HEK293 (cell line): Measurements from ENCODE around the gene FRMD4A.

Experiments used
- BCL11A ChIP-seq: fragments of 450-650 bp; formaldehyde crosslinking; IDR thresholded peaks from 2 replicates; pipeline ENCODE4 v1.5.1; 2016; ENCODE audit warnings: low read depth, missing biosample characterization, missing genetic modification characterization
- TCF7L2 ChIP-seq: IDR thresholded peaks from 2 replicates; pipeline ENCODE4 v1.6.1; 2011; ENCODE audit warnings: low read depth, mild to moderate bottlenecking, inconsistent platforms, low read length, moderate library complexity, borderline replicate concordance
- YY1 ChIP-seq: fragments of 450-650 bp; formaldehyde crosslinking; IDR thresholded peaks from 2 replicates; pipeline ENCODE4 v1.5.1; 2018; ENCODE audit warnings: missing biosample characterization, missing genetic modification characterization
- ZBTB21 ChIP-seq: fragments of 450-650 bp; formaldehyde crosslinking; IDR thresholded peaks from 2 replicates; pipeline ENCODE4 v1.5.1; 2017; ENCODE audit warnings: missing biosample characterization, missing genetic modification characterization
- ZFP3 ChIP-seq: fragments of 450-650 bp; formaldehyde crosslinking; IDR thresholded peaks from 2 replicates; pipeline ENCODE4 v1.5.1; 2016; ENCODE audit warnings: low read depth, missing biosample characterization, missing genetic modification characterization
- ZNF350 ChIP-seq: fragments of 450-650 bp; formaldehyde crosslinking; IDR thresholded peaks from 2 replicates; pipeline ENCODE4 v1.5.0; 2017; ENCODE audit warnings: missing biosample characterization, mild to moderate bottlenecking, missing genetic modification characterization
- ZNF37A ChIP-seq: fragments of 450-650 bp; IDR thresholded peaks from 2 replicates; pipeline ENCODE4 v1.5.1; 2018; ENCODE audit warnings: missing biosample characterization, missing genetic modification characterization
- ZNF549 ChIP-seq: fragments of 450-650 bp; IDR thresholded peaks from 2 replicates; pipeline ENCODE4 v1.5.1; 2018; ENCODE audit warnings: missing biosample characterization, missing genetic modification characterization, mild to moderate bottlenecking, inconsistent platforms, moderate library complexity
- ZNF624 ChIP-seq: fragments of 450-650 bp; formaldehyde crosslinking; IDR thresholded peaks from 2 replicates; pipeline ENCODE4 v1.5.1; 2017; ENCODE audit warnings: missing biosample characterization, missing genetic modification characterization
- ZNF660 ChIP-seq: fragments of 450-650 bp; IDR thresholded peaks from 2 replicates; pipeline ENCODE4 v1.5.1; 2018; ENCODE audit warnings: missing biosample characterization, mild to moderate bottlenecking, missing genetic modification characterization
- TF ChIP-seq, protein P1 (sequence below): fragments of 450-650 bp; formaldehyde crosslinking; IDR thresholded peaks from 2 replicates; pipeline ENCODE4 v1.5.1; 2016; ENCODE audit warnings: missing biosample characterization, missing genetic modification characterization
- TF ChIP-seq, protein P2 (sequence below): fragments of 450-650 bp; formaldehyde crosslinking; IDR thresholded peaks from 2 replicates; pipeline ENCODE4 v1.5.1; 2016; ENCODE audit warnings: missing biosample characterization, missing genetic modification characterization

DNA sequence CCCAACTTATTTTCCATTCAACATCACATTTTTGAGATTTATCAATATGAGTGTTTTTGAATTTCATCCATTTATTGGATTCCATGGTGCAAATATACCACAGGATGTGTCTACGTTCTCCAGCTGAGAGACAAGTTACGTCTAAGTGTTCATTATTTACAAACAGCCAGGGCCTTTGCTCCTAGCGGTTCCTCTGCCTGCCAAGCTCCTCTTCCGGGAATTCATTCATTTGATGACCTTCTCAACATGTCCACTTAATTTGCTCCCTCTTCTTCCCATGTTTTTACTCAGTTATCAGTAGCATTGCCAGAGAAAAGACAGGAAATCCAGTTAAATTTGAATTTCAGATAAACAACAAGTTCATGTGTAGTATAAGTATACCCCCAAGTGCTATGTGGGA lies 422.2 kb downstream of the FRMD4A start:
- no peak for TF ChIP-seq ZNF37A (tag by site-specific recombination)
- TF ChIP-seq TCF7L2 = no peak
- TF ChIP-seq ZNF549 (tag by site-specific recombination) = no peak
- no peak for TF ChIP-seq ZBTB21 (tag by site-specific recombination)
- TF ChIP-seq ZNF350 (tag by site-specific recombination) = no peak
- TF ChIP-seq ZNF624 (tag by site-specific recombination) = no peak
- TF ChIP-seq ZNF660 = no peak
- TF ChIP-seq, protein P1, sequence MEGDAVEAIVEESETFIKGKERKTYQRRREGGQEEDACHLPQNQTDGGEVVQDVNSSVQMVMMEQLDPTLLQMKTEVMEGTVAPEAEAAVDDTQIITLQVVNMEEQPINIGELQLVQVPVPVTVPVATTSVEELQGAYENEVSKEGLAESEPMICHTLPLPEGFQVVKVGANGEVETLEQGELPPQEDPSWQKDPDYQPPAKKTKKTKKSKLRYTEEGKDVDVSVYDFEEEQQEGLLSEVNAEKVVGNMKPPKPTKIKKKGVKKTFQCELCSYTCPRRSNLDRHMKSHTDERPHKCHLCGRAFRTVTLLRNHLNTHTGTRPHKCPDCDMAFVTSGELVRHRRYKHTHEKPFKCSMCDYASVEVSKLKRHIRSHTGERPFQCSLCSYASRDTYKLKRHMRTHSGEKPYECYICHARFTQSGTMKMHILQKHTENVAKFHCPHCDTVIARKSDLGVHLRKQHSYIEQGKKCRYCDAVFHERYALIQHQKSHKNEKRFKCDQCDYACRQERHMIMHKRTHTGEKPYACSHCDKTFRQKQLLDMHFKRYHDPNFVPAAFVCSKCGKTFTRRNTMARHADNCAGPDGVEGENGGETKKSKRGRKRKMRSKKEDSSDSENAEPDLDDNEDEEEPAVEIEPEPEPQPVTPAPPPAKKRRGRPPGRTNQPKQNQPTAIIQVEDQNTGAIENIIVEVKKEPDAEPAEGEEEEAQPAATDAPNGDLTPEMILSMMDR (tag by site-specific recombination) = no peak
- TF ChIP-seq YY1 (tag by site-specific recombination) = no peak
- TF ChIP-seq ZFP3 (tag by site-specific recombination) = no peak
- TF ChIP-seq, protein P2, sequence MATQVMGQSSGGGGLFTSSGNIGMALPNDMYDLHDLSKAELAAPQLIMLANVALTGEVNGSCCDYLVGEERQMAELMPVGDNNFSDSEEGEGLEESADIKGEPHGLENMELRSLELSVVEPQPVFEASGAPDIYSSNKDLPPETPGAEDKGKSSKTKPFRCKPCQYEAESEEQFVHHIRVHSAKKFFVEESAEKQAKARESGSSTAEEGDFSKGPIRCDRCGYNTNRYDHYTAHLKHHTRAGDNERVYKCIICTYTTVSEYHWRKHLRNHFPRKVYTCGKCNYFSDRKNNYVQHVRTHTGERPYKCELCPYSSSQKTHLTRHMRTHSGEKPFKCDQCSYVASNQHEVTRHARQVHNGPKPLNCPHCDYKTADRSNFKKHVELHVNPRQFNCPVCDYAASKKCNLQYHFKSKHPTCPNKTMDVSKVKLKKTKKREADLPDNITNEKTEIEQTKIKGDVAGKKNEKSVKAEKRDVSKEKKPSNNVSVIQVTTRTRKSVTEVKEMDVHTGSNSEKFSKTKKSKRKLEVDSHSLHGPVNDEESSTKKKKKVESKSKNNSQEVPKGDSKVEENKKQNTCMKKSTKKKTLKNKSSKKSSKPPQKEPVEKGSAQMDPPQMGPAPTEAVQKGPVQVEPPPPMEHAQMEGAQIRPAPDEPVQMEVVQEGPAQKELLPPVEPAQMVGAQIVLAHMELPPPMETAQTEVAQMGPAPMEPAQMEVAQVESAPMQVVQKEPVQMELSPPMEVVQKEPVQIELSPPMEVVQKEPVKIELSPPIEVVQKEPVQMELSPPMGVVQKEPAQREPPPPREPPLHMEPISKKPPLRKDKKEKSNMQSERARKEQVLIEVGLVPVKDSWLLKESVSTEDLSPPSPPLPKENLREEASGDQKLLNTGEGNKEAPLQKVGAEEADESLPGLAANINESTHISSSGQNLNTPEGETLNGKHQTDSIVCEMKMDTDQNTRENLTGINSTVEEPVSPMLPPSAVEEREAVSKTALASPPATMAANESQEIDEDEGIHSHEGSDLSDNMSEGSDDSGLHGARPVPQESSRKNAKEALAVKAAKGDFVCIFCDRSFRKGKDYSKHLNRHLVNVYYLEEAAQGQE (tag by site-specific recombination) = no peak
- no peak for TF ChIP-seq BCL11A (tag by site-specific recombination)
